Activated CD8-positive, alpha-beta memory T cell treated with anti-CD3 and anti-CD28 coated beads, Interleukin-2, amount 50 U/mL, for 4 hours (primary cell): Measurements from ENCODE around the gene RAD50.
"Not testable (repeated sequence)": the region's sequence is repeated elsewhere in the genome, so short reads cannot be mapped to it uniquely, and the experiment has no call there.

Experiments used
- DNase-seq: peaks from one replicate; pipeline ENCODE4 v3.0.0-alpha.2; 2020

The RAD50 gene

GRCh38 chr5:132556763-132557477 is at the start of gene RAD50:
RAD50 (plus strand) TSS chr5:132556977; CDS start chr5:132557325, 348 bp downstream.
- DNase-seq, result peak; percentile 89

GRCh38 chr5:132510076-132510475 is 46.7 kb upstream of the RAD50 start:
- DNase-seq, result no peak

GRCh38 chr5:132513618-132514336 is 43.0 kb upstream of the RAD50 start:
- not testable (repeated sequence) for DNase-seq

GRCh38 chr5:132522067-132522466 is 34.7 kb upstream of the RAD50 start:
- DNase-seq, result not testable (repeated sequence)

GRCh38 chr5:132524877-132525276 is 31.9 kb upstream of the RAD50 start:
- DNase-seq, result not testable (repeated sequence)

- no peak for DNase-seq
These were observed 31.5 kb upstream of the RAD50 start for GRCh38 chr5:132525299-132525724.

GRCh38 chr5:132526290-132526973 is 30.3 kb upstream of the RAD50 start:
- peak; percentile 20 for DNase-seq

- no peak for DNase-seq
These were observed 29.7 kb upstream of the RAD50 start for GRCh38 chr5:132526974-132527564.

GRCh38 chr5:132528021-132528420 is 28.8 kb upstream of the RAD50 start:
- no peak for DNase-seq

- no peak for DNase-seq
These were observed 27.7 kb upstream of the RAD50 start for GRCh38 chr5:132528866-132529634.

- DNase-seq, result no peak
These were observed 25.8 kb upstream of the RAD50 start for GRCh38 chr5:132530946-132531345.

- no peak for DNase-seq
These were observed 17.1 kb upstream of the RAD50 start for GRCh38 chr5:132539716-132540115.

- DNase-seq, result no peak
These were observed 16.6 kb upstream of the RAD50 start for GRCh38 chr5:132540149-132540548.

GRCh38 chr5:132540764-132541163 is 16.0 kb upstream of the RAD50 start:
- no peak for DNase-seq

GRCh38 chr5:132543472-132544201 is 13.1 kb upstream of the RAD50 start, which contains the start of gene IL5:
IL5 (minus strand) TSS chr5:132543522; CDS start chr5:132543478, 44 bp downstream.
- no peak for DNase-seq

GRCh38 chr5:132546108-132546507 is 10.7 kb upstream of the RAD50 start:
- no peak for DNase-seq

- no peak for DNase-seq
These were observed 9.5 kb upstream of the RAD50 start for GRCh38 chr5:132547269-132547668.

- not testable (repeated sequence) for DNase-seq
These were observed 7.9 kb upstream of the RAD50 start for GRCh38 chr5:132548834-132549233.

- no peak for DNase-seq
These were observed 7.2 kb upstream of the RAD50 start for GRCh38 chr5:132549576-132549975.

- no peak for DNase-seq
These were observed 519 bp upstream of the RAD50 start for GRCh38 chr5:132556153-132556762.
